ENCODE measurements around the gene FFAR2. TPM values are rescaled to one million over a fixed set of nuclear protein-coding genes. Genes with fewer than 3 reads are reported as not detected.
"Not testable (repeated sequence)": the region's sequence is repeated elsewhere in the genome, so short reads cannot be mapped to it uniquely, and the experiment has no call there.

FFAR2 gene
- total RNA-seq (under 1 TPM; 0.16 to 0.55 TPM), total RNA-seq (0 to 0.30 reads per million in 2 donors)

DNA sequence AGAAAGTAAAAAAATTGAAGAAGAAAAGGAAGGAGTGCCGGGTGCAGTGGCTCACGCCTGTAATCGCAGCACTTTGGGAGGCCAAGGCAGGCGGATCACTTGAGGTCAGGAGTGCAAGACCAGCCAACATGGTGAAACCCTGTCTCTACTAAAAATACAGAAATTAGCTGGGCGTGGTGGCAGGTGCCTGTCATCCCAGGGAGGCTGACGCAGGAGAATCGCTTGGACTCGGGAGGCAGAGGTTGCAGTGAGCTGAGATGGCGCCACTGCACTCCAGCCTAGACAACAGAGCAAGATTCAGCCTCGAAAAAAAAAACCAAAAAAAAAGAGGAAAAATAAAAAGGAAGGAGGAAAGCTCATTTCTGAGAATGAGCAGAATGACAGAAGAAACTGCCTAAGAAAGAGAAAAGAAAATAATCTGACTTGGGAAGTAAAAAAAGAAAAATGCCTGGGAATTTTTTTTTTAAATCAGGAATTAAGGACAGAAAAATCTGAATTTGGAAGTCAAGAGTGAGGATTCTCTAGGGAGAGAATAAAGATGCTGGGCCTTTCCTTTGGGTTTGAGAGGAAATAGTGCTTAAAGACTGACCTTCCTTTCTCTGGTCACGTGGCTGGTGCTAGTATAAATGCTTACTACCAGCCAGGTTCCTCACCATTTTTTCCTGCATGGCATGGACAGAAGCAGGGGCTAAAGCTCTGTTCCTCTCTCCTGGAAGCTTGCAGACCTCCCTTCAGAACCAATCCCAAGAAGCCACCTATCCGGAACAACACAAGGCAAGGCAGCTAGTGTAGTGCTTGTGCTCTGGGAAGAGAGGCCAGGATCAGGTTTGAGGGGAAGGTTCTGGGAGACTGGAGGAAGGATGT lies at the start of gene FFAR2:
FFAR2 (plus strand) TSS at position 652 of the 864 bp plus-strand sequence. CDS start 1,458 bp downstream, outside the sequence.
- Mint-ChIP-seq H3K4me1 (peaks cover 51% of the 10 kb centered on the region), H3K36me3 (ENCODE audit: low read depth) (no peaks in the 10 kb centered on the region), H3K27ac (peak within 1 kb of the TSS; percentile 72), H3K4me3 (no peak within 1 kb of the TSS), H3K27me3 (peaks cover 5% of the 10 kb centered on the region)
- H3K9me3 ChIP-seq (ENCODE audit: control insufficient read depth, low read length, poor library complexity, severe bottlenecking) = no peaks in the 10 kb centered on the region
- DNase-seq (no peak), ATAC-seq (no peak)

DNA sequence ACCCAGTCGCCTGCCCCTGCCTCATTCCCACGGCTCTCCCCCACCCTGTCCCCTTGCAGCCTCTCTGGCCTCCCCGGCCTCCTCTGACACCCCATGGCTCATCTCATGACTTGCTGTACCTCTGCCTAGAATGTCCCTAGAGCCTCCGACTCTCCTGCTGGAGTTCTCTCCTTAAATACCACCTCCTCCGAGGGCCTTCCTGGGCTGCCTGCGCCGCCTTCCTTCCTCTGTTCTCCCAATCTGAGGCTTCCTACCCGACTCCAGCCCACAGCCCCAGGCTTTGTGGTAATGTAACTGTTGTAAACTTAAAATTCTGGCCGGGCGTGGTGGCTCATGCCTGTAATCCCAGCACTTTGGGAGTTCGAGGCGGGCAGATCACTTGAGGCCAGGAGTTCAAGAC lies 49.5 kb upstream of the FFAR2 start:
- no peaks in the 10 kb centered on the region for H3K9me3 ChIP-seq (ENCODE audit: control insufficient read depth, low read length, poor library complexity, severe bottlenecking)
- H3K27ac Mint-ChIP-seq = no peak overlapping the region
- ATAC-seq (no peak), DNase-seq (no peak)
- no peaks in the 10 kb centered on the region for H3K36me3 Mint-ChIP-seq (ENCODE audit: low read depth)
- H3K27me3 Mint-ChIP-seq = peaks cover 5% of the 10 kb centered on the region
- H3K4me3 Mint-ChIP-seq = no peak overlapping the region
- H3K4me1 Mint-ChIP-seq = peaks cover 3% of the 10 kb centered on the region

DNA sequence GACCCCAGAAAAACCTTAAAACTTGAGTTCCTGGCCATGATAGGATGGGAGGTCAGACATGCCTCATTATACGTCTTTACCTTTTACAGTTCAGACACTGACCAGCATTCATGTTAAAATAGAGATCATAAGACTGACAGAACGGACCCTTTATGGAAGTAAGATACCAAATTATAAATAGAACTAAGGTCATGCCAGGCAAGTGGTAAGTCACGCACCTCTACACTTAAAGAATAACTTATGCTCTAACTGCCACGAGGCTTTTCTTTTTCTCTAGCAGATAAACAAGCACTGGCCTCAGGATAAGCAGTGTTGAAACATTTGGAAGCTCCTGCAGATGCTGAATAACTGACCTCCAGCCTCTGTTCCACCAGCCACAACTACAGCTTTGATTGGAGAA lies 48.8 kb upstream of the FFAR2 start:
- ATAC-seq = no peak
- Mint-ChIP-seq H3K4me3 (no peak overlapping the region), H3K27ac (no peak overlapping the region), H3K27me3 (peaks cover 5% of the 10 kb centered on the region), H3K36me3 (ENCODE audit: low read depth) (no peaks in the 10 kb centered on the region), H3K4me1 (peaks cover 4% of the 10 kb centered on the region)
- H3K9me3 ChIP-seq (ENCODE audit: control insufficient read depth, low read length, poor library complexity, severe bottlenecking) = no peaks in the 10 kb centered on the region
- no peak for DNase-seq

DNA sequence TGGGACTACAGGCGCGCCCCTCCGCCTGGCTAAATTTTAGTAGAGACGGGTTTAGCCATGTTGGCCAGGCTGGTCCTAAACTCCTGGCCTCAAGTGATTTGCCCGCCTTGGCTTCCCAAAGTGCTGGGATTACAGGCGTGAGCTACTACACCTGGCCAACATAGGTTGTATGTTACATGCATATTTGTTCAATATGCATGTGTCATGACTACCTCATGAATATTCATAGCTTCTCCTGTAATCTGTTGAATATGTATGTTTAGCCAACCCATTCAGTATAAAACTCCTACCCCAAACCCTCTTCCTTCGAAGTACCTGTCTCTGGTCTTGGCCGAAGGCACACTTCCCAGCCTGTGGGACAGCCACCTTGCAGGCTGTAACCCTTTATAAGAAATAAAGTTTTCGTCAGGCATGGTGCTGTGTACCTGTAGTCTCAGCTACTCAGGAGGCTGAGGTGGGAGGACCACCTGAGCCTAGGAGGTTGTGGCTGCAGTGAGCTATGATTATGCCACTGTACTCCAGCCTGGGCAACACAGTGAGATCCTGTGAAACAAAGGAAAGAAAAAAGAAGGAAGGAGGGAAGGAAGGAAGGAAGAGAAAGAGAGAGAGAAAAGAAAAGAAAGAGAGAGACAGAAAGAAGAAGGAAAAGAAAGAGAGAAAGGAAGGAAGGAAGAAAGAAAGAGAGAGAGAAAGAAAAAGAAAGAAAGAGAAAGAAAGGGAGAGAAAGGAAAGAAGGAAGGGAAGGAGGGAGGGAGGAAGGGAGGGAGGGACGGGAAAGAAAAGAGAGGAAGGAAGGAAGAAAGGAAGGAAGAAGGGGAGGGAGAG lies 47.9 kb upstream of the FFAR2 start:
- H3K27ac Mint-ChIP-seq = no peak overlapping the region
- no peaks in the 10 kb centered on the region for H3K9me3 ChIP-seq (ENCODE audit: control insufficient read depth, low read length, poor library complexity, severe bottlenecking)
- peaks cover 5% of the 10 kb centered on the region for H3K27me3 Mint-ChIP-seq
- no peaks in the 10 kb centered on the region for H3K36me3 Mint-ChIP-seq (ENCODE audit: low read depth)
- no peak for DNase-seq
- H3K4me3 Mint-ChIP-seq = no peak overlapping the region
- H3K4me1 Mint-ChIP-seq = peaks cover 5% of the 10 kb centered on the region
- no peak for ATAC-seq

DNA sequence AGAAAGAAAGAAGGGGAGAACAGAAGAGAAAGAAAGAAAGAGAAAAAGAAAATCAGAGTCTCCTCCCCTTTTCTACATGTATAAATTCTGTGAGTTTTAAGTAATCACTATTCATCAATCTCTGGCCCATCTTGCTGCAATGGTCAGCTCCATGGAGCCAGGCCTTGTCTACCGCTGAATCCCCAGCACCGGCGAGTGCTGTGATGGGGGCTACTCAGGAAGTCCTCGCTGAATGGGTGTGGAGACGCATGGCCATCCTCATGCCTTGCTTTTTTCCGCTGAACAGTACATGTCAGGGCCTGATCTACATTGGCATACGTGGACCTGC lies 47.3 kb upstream of the FFAR2 start:
- H3K4me1 Mint-ChIP-seq = peaks cover 5% of the 10 kb centered on the region
- no peak for DNase-seq
- H3K36me3 Mint-ChIP-seq (ENCODE audit: low read depth) = peaks cover under 1% of the 10 kb centered on the region
- H3K4me3 Mint-ChIP-seq = no peak overlapping the region
- peaks cover 5% of the 10 kb centered on the region for H3K27me3 Mint-ChIP-seq
- H3K27ac Mint-ChIP-seq = no peak overlapping the region
- no peak for ATAC-seq
- no peaks in the 10 kb centered on the region for H3K9me3 ChIP-seq (ENCODE audit: control insufficient read depth, low read length, poor library complexity, severe bottlenecking)

DNA sequence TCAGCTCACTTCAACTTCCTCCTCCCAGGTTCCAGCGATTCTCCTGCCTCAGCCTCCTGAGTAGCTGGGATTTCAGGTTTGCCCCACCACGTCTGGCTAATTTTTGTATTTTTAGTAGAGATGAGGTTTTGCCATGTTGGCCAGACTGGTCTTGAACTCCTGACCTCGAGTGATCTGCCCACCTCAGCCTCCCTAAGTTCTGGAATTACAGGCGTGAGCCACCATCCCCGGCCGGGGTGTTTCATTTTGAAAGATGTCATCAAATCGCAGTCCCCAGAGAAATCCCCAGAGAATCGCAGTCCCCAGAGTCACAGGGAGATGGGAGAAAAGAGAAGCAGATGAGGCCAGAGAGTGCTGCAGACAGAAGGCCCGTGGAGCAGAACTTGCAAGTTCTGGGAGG lies 46.6 kb upstream of the FFAR2 start:
- not testable (repeated sequence) for H3K4me1 Mint-ChIP-seq; H3K27ac Mint-ChIP-seq; ATAC-seq; H3K36me3 Mint-ChIP-seq (ENCODE audit: low read depth); H3K27me3 Mint-ChIP-seq; DNase-seq; H3K4me3 Mint-ChIP-seq; H3K9me3 ChIP-seq (ENCODE audit: control insufficient read depth, low read length, poor library complexity, severe bottlenecking)

DNA sequence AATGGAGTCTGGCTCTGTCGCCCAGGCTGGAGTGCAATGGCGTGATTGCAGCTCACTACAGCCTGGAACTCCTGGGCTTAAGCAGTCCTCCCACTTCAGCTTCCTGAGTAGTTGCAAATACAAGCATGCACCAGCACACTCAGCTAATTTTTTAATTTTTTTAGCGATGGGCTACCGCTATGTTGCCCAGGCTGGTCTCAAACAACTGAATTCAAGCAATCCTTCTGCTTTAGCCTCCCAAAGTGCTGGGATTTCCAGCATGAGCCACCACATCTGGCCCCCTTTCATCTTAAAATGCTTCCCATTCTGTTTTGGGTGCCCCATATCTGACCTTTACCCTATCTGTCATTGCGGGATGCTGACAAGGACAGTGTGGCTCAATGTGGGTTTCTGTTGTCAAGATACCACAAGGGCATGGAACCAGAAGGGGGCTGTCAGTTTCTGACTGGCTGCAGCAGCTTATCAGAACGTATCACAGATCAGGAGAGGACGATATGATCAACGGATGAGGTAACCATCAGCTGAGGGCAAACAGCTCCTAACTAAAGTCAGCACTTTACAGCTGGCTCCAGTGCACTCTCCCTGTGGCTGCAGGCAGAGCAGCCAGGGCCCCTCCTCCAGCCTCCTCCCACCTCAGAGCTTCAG lies 44.8 kb upstream of the FFAR2 start:
- peaks cover 5% of the 10 kb centered on the region for H3K4me1 Mint-ChIP-seq
- no peak overlapping the region for H3K27ac Mint-ChIP-seq
- no peak for DNase-seq
- peaks cover 2% of the 10 kb centered on the region for H3K36me3 Mint-ChIP-seq (ENCODE audit: low read depth)
- ATAC-seq = peak; percentile 39
- H3K9me3 ChIP-seq (ENCODE audit: control insufficient read depth, low read length, poor library complexity, severe bottlenecking) = no peaks in the 10 kb centered on the region
- H3K27me3 Mint-ChIP-seq = peaks cover 8% of the 10 kb centered on the region
- no peak overlapping the region for H3K4me3 Mint-ChIP-seq

DNA sequence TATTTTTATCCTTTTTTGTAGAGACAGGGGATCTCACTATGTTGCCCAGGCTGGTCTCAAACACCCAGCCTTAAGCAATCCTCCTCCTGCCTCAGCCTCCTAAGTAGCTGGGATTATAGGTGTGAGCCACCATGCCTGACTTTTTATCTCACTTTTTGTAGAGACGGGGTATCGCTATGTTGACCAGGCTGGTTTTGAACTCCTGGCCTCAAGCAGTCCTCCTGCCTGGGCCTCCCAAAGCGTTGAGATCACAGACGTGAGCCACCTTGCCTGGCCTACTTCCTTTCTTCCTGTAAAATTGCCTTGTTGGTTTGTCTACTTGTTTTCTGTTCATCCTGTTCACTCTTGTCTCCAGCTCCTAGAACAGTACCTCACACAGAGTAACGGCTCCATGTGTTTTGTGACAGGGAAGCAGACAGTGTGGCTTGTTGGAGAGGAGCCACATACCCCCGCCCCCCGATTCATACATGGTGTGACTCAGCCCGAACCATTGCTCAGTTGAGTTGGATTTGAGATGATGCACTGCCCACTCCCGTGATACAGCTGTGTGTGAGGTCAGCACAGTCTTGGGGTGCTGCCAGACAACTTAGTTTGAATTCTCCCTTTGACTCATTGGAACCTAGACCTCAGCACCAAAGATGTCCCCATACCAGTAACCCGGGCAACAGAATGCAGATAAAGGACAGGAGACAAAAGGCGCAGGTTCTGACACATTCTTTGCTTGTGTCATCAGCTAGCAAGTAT lies 43.0 kb upstream of the FFAR2 start:
- peak overlapping the region; percentile 71 for H3K27ac Mint-ChIP-seq
- H3K9me3 ChIP-seq (ENCODE audit: control insufficient read depth, low read length, poor library complexity, severe bottlenecking) = no peaks in the 10 kb centered on the region
- ATAC-seq = no peak
- peaks cover 5% of the 10 kb centered on the region for H3K4me1 Mint-ChIP-seq
- H3K4me3 Mint-ChIP-seq = no peak overlapping the region
- no peak for DNase-seq
- peaks cover 2% of the 10 kb centered on the region for H3K36me3 Mint-ChIP-seq (ENCODE audit: low read depth)
- H3K27me3 Mint-ChIP-seq = peaks cover 9% of the 10 kb centered on the region

DNA sequence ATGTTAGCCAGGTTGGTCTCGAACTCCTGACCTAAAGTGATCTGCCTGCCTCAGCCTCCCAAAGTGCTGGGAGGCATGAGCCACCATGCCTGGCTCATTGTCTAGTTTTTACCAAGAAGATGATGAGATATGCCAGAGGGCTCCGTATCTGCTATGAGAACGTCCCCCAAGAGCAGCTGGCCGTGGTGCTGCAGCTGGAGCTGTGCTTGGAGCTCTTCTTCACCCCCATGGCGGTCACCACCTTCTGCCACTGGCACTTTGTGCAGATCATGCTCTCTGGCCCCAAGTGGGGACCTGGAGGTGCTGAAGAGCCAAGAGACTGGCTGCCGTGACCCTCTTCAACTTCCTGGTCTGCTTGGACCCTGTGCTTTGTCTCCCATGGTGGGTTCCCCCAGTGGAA lies 40.4 kb upstream of the FFAR2 start:
- H3K27ac Mint-ChIP-seq = no peak overlapping the region
- DNase-seq (no peak), ATAC-seq (no peak)
- H3K9me3 ChIP-seq (ENCODE audit: control insufficient read depth, low read length, poor library complexity, severe bottlenecking) = no peaks in the 10 kb centered on the region
- no peak overlapping the region for H3K4me3 Mint-ChIP-seq
- H3K4me1 Mint-ChIP-seq = peaks cover 2% of the 10 kb centered on the region
- H3K27me3 Mint-ChIP-seq = peaks cover 7% of the 10 kb centered on the region
- peaks cover 2% of the 10 kb centered on the region for H3K36me3 Mint-ChIP-seq (ENCODE audit: low read depth)

DNA sequence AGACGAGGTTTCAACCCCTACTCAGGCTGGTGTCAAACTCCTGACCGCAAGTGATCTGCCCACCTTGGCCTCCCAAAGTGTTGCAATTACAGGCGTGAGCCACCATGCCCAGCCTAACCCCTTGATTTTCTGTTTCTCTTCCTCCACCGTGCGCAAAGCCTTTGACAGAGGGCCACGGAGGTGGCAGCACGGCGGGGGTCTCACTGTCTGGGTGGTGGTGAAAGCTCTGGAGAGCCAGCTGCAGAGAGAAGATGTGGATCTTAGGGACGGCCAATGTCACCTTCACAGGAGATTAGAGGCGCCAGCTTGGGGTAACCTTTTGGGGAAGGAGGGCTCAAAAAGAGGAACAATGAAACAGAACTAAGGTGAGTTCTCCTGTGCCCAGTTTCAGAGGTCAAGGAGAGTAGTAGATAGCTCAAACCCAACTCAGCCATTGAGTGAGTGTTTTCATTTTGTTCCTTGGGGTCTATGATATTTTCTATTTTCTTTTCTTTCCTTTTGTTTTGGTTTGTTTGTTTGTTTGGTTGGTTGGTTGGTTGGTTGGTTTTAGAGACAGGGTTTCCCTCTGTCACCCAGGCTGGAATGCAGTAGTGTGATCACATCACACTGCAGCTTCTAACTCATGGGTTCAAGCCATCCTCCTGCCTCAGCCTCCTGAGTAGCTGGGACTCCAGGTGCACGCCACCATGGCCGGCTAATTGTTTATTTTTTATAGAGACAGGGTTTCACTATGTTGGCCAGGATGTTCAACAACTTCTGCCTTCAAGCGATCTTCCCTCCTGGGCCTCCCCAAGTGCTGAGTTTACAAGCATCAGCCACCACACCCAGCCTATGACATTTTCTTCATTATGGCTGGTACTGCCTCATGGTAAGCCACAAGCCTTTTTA lies 39.5 kb upstream of the FFAR2 start:
- no peaks in the 10 kb centered on the region for H3K9me3 ChIP-seq (ENCODE audit: control insufficient read depth, low read length, poor library complexity, severe bottlenecking)
- Mint-ChIP-seq H3K27me3 (peaks cover 16% of the 10 kb centered on the region), H3K27ac (no peak overlapping the region), H3K36me3 (ENCODE audit: low read depth) (peaks cover 2% of the 10 kb centered on the region), H3K4me1 (peaks cover 2% of the 10 kb centered on the region), H3K4me3 (no peak overlapping the region)
- DNase-seq = no peak
- no peak for ATAC-seq

DNA sequence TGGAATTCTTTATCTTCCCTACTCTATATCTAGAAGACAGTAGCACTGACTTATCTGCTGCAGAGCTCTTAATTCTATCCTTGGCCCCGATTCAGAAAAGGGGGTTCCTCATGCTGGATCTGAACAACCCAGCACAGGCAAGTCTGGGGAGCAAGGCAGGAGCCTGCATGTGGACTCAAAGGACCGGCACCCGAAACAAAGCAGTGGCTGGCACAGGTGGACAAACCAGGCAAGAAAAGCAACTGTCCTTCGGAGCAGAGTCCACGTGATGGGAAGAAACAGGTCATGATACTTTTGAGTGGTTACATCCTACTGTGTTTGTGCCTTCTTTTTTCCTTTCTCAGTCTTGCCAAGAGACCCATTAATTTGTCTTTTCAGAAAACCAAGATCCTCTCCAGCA lies 38.9 kb upstream of the FFAR2 start:
- Mint-ChIP-seq H3K4me1 (peaks cover 1% of the 10 kb centered on the region), H3K27me3 (peaks cover 23% of the 10 kb centered on the region), H3K4me3 (no peak overlapping the region), H3K36me3 (ENCODE audit: low read depth) (peaks cover 2% of the 10 kb centered on the region), H3K27ac (no peak overlapping the region)
- no peaks in the 10 kb centered on the region for H3K9me3 ChIP-seq (ENCODE audit: control insufficient read depth, low read length, poor library complexity, severe bottlenecking)
- ATAC-seq = no peak
- no peak for DNase-seq

DNA sequence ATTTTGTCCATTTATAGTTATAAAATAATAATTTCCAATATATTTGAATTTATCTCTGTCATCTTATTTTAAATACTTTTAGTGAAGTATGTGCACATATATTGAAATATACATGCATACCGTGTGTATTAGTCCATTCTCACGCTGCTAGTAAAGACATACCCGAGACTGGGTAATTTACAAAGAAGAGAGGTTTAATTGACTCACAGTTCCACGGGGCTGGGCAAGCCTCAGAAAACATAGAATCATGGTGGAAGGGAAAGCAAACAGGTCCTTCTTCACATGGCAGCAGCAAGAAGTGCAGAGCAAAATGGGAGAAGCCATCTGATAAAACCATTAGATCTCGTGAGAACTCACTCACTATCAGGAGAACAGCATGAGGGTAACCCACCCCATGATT lies 37.6 kb upstream of the FFAR2 start:
- ATAC-seq = no peak
- no peaks in the 10 kb centered on the region for H3K4me1 Mint-ChIP-seq

More for the DNA sequence above, 37.6 kb upstream of the FFAR2 start:
- peaks cover 28% of the 10 kb centered on the region for H3K27me3 Mint-ChIP-seq
- no peak overlapping the region for H3K4me3 Mint-ChIP-seq
- H3K9me3 ChIP-seq (ENCODE audit: control insufficient read depth, low read length, poor library complexity, severe bottlenecking) = no peaks in the 10 kb centered on the region
- H3K27ac Mint-ChIP-seq = no peak overlapping the region
- no peak for DNase-seq
- peaks cover 2% of the 10 kb centered on the region for H3K36me3 Mint-ChIP-seq (ENCODE audit: low read depth)

All from T-helper 17 cell (primary cell).